ENCODE data around the gene KRAS.
A peak's percentile ranks its signal among the peaks of the same experiment; 100 is the strongest.

The KRAS gene

DNA sequence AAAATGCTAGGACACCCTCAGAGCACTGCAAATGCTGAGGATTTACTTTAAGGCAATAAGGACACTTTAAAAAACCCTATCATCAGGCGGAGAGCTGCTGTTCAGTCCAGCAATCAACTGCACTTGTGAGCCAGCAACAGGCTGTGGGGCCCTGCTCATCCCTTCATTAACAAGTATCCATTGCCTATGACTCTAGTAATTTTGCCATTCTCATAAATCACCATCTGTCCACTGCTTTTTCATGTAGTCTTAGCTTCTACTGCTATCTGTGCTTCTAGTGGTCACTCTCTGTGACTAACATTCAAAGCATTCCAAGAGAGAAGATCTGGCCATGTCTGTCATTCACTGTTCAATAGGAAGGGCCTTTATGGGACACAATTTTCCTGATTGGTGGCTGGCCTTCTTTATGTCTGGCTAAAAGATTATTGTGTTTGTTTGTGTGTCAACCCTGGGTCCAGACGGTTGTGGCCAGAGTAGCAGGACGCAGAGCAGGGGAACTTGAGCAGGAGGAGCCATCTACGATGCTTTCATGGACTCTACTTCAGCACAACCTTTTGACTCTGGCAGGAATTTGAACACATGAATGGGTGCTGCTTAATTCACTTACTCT is 3.6 kb upstream of the KRAS start:
- DNase-seq = no peak

GRCh38 chr12:25253371-25254068 is 2.8 kb upstream of the KRAS start:
- DNase-seq = no peak

- DNase-seq = no peak
These were observed 2.2 kb upstream of the KRAS start for GRCh38 chr12:25252946-25253345.

GRCh38 chr12:25251769-25252168 is 1.0 kb upstream of the KRAS start:
- DNase-seq = no peak

DNA sequence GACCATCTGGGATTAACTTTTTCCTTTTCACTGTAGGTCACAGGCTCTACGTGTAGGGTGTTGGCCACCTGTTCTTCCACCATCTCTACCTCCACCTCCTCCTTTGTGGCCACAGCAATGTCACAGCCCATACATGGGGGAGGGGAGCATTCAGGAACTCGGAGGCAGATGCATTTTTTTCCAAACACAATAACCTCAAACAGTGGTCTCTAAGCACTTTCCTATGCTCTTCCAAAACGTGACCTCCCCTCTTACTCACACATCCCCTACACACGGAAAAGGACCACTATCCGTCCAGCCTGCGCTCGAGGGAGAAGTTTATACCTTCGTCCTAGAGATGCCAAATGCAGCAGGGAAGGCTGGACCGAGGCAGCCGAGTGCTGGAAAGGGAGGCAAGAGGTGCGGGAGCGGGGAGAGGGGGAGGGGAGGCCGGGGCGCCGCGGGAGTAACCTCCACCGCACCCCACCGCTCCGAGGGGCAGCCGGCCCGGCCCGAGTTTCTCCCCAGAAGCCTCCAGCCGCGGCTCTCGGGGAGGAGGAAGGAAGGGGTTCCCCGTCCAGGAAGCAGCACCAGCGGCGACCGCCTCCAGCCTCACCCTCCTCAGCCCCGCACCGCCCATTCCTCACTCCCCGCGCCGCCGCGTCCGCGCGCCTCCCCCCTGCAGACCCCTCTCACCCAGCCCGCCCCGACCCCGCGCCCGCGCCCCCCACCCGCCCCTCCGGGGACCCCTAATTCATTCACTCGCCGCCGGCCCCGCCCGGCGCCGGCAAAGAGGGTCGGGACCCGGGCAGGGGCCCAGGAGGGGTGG is 594 bp downstream of the KRAS start:
- DNase-seq = peak; percentile 42 to 50

DNA sequence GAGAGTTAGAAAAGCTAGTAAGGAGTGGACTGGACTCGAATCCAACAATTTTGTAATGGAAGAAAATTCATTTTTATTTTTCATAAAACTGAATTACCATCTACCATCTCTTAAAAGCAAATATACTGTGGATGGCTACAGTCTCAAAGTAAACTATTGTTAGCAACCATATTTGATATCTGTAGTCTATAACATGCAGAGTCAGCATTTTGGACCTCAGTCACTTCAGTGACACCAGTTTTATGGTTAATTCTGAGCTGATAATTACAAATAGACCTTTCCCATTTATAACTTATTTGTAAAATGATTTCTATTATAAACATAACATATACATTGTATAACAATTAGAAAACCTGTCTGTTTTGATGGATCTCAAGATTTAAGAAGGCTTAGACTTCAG is 2.0 kb downstream of the KRAS start:
- DNase-seq = no peak

DNA sequence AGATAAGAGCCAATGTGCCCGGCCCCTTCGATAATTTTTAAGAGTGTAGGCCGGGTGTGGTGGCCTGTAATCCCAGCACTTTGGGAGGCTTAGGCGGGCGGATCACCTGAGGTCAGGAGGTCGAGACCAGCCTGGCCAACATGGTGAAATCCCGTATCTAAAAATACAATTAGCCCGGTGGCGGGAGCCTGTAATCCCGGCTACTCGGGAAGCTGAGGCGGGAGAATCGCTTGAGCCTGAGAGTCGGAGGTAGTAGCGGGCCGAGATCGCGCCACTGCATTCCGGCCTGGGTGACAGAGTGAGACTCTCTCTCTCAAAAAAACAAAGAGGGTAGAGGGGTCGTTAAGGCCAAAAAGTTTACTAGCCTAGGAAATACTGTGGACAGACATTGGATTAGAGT is 2.6 kb downstream of the KRAS start:
- DNase-seq = no peak

- DNase-seq = no peak
These were observed 5.2 kb downstream of the KRAS start for GRCh38 chr12:25245491-25245890.

DNA sequence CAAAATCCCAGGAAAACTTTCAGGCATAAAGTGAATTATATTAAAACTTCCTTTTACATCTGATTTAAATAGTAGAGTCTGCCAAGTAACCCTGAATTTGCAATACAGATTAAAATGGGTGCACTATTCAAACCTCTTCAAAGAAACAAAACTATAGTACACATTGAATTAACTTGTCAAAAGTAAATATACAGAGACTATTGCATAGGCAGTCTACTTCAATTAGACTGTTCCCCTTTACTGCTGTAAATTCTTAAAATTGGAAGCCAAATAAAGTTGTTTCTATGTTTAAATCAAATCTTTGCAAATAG is 7.1 kb downstream of the KRAS start:
- DNase-seq = no peak

GRCh38 chr12:25242981-25243679 is 7.6 kb downstream of the KRAS start:
- no peak for DNase-seq

DNA sequence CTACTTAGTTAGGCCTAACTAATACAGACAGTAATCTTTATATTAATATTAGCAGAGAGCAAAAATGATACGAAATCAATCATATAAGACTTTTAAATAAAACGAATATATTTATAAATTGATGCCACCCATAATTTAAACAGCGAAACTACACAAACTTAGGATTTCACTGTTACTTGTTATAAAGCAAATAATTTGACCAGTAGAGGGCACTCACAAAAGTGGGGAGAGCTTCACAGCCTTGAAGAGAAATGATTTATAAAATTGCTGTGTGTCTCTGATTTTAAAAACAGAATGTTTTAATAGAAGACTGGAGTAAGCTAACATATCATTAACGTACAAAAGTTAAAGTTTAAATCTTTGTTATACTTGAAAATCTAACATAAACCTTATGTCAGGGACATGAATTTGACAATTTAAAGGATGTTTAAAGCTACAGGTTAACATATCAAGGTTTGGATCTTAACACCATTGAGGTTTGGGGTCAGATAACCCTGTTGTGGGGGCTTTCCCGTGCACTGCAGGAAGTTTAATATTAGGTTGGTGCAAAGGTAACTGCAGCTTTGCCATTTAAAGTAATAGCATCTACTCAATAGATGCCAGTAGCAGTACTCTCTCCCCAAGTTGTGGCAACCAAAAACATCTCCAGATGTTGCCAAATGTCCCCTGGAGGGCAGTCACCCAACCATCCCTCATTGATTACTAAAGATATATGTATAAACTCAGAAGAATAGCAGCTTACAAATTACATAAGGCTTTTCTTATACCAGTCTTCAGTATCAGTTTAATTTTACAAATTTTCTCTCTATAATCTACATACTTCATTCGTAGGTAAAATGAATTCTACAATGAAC is 9.3 kb downstream of the KRAS start:
- DNase-seq = peak in 1 of 2 donors; percentile 27

- no peak for DNase-seq
These were observed 14.1 kb downstream of the KRAS start for GRCh38 chr12:25236626-25237025.

DNA sequence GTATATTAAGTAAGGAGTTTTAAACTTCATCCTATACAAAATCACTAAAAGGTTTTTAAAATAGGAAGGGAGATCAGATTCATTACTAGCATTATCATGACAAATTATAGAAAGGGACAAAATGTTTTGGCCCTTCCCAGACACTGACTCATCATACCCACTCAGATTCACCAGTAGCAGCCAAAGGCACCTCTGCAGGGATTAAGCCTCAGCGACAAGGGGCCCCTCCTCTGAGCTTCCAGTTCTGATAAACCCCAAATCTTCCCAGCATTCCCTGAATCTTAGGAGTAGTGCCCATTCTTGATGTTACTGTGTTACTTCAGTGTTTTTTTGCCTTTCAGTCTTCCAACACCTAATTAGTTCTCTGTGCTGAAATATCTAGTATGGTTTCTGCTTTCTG is 14.5 kb downstream of the KRAS start:
- DNase-seq = no peak

- no peak for DNase-seq
These were observed 37.4 kb downstream of the KRAS start for GRCh38 chr12:25213338-25213737.

- no peak for DNase-seq
These were observed 42.2 kb downstream of the KRAS start for GRCh38 chr12:25208554-25208953.

DNA sequence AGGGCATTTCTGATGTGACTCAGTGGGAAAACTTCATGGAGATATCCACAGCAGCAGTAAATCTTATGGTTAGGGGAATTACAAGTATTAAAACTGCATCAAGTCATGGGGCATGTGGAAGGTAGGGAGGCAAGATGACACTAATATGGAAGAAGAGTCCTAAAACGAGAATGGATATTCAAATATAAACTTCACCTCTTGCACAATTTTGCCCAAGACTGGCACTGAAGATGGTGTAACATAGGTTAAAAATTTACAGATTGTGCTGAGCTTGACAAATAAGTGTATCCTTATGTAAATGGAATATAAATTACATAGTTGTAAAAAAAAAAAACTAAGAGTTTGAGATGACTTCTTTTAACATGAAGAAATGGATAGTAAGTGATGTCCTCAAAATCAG is 42.9 kb downstream of the KRAS start:
- no peak for DNase-seq

DNA sequence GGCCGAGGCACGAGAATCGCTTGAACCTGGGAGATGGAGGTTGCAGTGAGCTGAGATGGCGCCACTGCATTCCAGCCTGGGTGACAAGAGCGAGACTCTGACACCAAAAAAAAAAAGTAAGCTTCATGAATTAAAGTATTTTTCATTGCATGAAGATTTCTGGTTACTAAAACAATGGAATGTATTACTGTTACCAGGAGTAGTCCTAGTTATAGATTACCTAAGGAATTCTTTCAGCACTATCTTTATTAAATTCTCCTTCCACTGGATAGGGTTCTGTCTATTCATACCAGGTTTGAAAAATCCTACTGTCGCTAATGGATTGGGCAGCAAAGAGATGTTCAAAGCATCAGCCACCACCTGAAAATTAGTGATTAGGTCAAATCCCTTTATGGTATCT is 43.3 kb downstream of the KRAS start:
- DNase-seq = no peak

- DNase-seq = no peak
These were observed 48.6 kb downstream of the KRAS start for GRCh38 chr12:25202137-25202536.

DNA sequence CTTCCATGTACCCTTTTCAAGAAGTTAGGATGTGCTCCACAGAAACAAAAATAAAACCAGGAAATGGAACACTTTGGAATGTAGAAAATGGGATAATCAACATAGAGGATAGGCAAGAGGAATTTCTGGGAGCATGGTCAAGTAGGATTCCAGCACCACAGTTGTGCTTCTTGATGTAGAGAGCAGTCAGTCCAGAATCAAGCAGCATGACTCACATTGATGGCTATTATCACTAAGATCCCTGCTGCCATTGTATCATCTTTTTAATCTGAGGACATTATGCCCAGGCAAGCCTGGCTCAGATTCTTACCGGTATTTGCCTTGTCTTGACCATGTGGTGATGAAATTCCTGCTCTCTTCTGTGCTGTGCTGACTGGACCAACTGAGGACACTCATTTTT is 50.0 kb downstream of the KRAS start:
- DNase-seq = no peak

DNA sequence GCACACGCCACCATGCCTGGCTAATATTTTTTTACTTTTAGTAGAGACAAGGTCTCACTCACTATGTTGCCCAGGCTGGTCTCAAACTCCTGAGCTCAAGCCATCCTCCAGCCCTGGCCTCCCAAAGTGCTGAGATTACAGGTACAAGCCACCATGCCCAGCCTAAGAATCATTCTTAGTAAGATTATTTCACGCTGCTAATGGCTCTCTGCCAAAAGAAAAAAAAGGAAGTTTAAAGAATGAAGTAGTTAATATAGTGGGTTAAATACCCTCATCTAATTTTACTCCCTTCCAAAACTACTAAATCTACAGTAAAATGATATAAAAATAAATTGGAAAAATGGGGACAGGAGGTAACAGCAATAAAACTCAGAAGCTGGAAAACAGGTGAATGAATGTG is 53.1 kb downstream of the KRAS start:
- DNase-seq = peak in 1 of 2 donors; percentile 35

DNA sequence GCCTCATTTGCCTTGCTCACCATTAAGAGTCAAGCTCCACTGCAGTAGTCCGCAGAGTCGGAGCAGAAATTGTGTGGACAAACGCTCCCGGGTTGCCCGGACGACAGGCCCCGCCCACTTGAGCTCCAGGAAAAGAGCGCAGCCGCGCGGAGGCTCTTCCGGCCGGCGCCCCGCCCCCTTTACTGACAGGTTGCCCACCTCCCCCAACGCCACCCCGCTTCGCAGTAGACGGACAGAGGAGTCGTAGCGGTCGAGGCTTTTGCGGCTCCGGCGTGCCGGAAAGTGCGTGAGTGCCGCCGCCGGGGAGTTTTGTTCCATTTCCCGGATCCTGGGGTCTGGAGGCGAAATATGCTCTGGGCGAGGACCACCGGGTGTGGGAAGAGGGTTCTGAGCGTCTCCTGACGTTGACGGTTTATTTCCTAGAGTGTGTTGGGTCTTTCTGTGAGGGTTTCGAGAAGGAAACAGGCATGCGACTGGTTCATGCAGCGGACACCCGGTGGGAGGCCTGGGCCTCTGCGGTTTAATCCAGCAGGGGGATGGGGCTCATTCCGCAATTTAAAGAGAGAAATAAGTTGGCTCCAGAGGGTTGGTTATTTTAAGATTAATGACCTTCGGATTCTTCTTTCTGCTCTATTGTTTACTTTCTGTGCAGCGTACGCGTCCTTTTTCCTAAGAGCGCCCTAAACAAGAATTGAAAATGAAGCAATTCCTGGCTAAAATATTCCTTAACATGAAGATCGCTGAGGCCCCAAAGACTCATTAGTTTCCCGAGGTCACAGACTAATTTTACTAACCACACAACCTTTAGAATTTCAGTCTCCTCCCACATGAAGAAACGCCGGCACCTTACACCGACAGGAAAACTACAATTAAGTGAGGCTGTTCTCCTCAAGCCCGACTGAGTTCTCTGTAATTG is 55.4 kb downstream of the KRAS start, which contains the start of the genes DNAI7 and ETFRF1:
Gene DNAI7 (minus strand): TSS at position 105 of the 916 bp plus-strand sequence. CDS start 82 bp downstream, at position 23.
Gene ETFRF1 (plus strand): TSS at position 182 of the 916 bp plus-strand sequence. CDS start 8,720 bp downstream, outside the sequence.
- peak; percentile 83 to 89 for DNase-seq

All from bone marrow (tissue), 2 donors.